ENCODE data around the gene MICAL3. TPM values are rescaled to one million over a fixed set of nuclear protein-coding genes. Genes with fewer than 3 reads are reported as not detected.

MICAL3 gene
- total and polyA plus RNA-seq, 9 of the 15 experiments (the other 6 are each of a cell fraction or from before 2014, with no cell fraction given): 0.53 to 32.1 (median 12.3) TPM

GRCh38 chr22:17976121-17976520 is 48.2 kb downstream of the MICAL3 start:
- peaks cover 11% of the 10 kb centered on the region for H4K20me1 ChIP-seq (replicated peaks; ENCODE audit: control insufficient read depth, insufficient read depth, low read length)
- intact Hi-C loops (cut with micrococcal nuclease): no loop called here
- H3K9me1 ChIP-seq (ENCODE audit: control insufficient read depth, insufficient read depth, low read length): peaks cover 3% of the 10 kb centered on the region
- no peak for DNase-seq (ENCODE audit: extremely low read depth in 1 of 4, low spot score in 3 of 4)
- peaks cover 24 to 30% of the 10 kb centered on the region in 2 experiments for H3K4me1 ChIP-seq (replicated peaks in 1 of 2; ENCODE audit: control insufficient read depth in 2 of 2, insufficient read depth in 2 of 2, low read length in 2 of 2)
- peaks cover 45% of the 10 kb centered on the region for H3K79me2 ChIP-seq (ENCODE audit: control insufficient read depth, insufficient read depth, low read length)
- no peak overlapping the region for H3K4me3 ChIP-seq
- WGBS (ENCODE audit: insufficient coverage, low coverage, missing lambda C conversion rate): 6% methylated on average over 3 of the region's 3 CpGs
- H3K9me3 ChIP-seq (replicated peaks; ENCODE audit: control insufficient read depth, insufficient read depth, low read depth, low read length): no peaks in the 10 kb centered on the region
- ChIA-PET CTCF (ENCODE audit: low intra/inter-chr PET ratio) (no interaction called here), POLR2A (interaction anchor here (0.6 to 1.5 kb wide), 5 partner anchors 11 to 34 kb away, joined by 3 to 4 read pairs (median 3); no protein-coding TSS in a partner anchor)
- in situ Hi-C loops (cut with MboI): no loop called here
- no peak for TF ChIP-seq ZBTB40 (IDR thresholded peaks at IDR 0.05)
- no peak for TF ChIP-seq ZBTB40 (CRISPR knock-in tag; IDR thresholded peaks at IDR 0.05)
- no peak for TF ChIP-seq ZNF444 (CRISPR knock-in tag; IDR thresholded peaks at IDR 0.05)
- ATAC-seq: no peak
- no peak overlapping the region for H3K4me2 ChIP-seq (ENCODE audit: insufficient read depth, low read length)
- peaks cover 2% of the 10 kb centered on the region; the same call in 1 of the 3 replicates for H3K36me3 ChIP-seq (ENCODE audit: control insufficient read depth, insufficient read depth, low read length)
- FAIRE-seq: no peak
- no peaks in the 10 kb centered on the region for H3K27me3 ChIP-seq (ENCODE audit: control insufficient read depth in 2 of 2, insufficient read depth in 2 of 2, low read length in 2 of 2)
- no peak overlapping the region for H3K27ac ChIP-seq (ENCODE audit: extremely low read depth, low read depth, low read length)
- no peak overlapping the region for H2AFZ ChIP-seq (ENCODE audit: low read depth, low read length)
- no peak overlapping the region for H3K9ac ChIP-seq (ENCODE audit: insufficient read depth in 1 of 2, low read depth in 2 of 2, low read length in 2 of 2)
- no TSS peak for BruUV-seq (replicated peaks)

All from K562 (cell line).